H1 (cell line): Measurements from ENCODE around the gene ZNF608. TPM values are rescaled to one million over a fixed set of nuclear protein-coding genes. Genes with fewer than 3 reads are reported as not detected.

ENCODE experiments used
- ASH2L ChIP-seq: fragments of 200-600, 300-600 bp; sonication (generic); IDR thresholded peaks from one replicate; pipeline ENCODE4 v1.7.1; 2017; ENCODE audit warnings: low read length
- CHD1 ChIP-seq: IDR thresholded peaks from 2 replicates; pipeline ENCODE4 v1.6.1; 2012; ENCODE audit warnings: low read depth, low read length, improper control_type of control experiment
- EGR1 ChIP-seq: IDR thresholded peaks from 2 replicates; pipeline ENCODE4 v1.6.1; 2011; ENCODE audit warnings: low read depth, low read length, borderline replicate concordance
- polyA plus RNA-seq, 7 experiments: library from polyadenylated mRNA; depleted of rRNA in 3 of 7; stranded (reverse) in 5 of 7; unstranded in 2 of 7; fragments of >200 nt in 5 of 7; fragments of 200-250 nt in 2 of 7; gene quantifications; 1 replicate in 5 of 7; 2 replicates in 1 of 7; 4 replicates in 1 of 7; pipeline versions ENCODE4 v1.2.1 to v1.2.3, GENCODE V29; 2011 to 2013; ENCODE audit warnings: missing spikeins in 2 of 7, mixed read lengths in 2 of 7
- total RNA-seq: library from RNA; stranded (reverse); fragmentation: NEBNext Ultra II Directional; extraction: Animal tissue kit (Norgen Biotek cat#: 25700); gene quantifications from 2 replicates; pipeline ENCODE4 v1.2.1, GENCODE V29; 2021

ZNF608 gene
- total and polyA plus RNA-seq, 2 of the 8 experiments (the other 6 are each of a cell fraction or from before 2014, with no cell fraction given): 17.2 to 40.8 TPM

DNA sequence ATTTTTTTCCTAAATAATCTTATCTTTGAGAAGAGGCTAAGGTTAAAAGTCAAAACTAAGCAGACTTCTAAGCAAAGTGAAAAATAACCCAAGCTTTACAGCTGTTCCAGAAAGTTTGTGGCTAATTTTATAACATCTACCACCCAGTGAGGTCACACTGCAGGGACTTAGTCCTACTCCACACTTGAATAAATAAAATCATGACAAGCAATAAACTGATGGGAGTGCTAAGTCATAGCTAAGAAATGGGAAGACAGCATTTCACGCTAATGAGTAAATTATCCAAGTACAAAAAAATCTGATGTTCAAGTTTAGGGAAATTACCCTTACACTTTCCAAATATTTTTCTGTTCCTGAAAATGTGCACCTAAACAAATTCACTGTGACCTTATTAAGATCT, 47.7 kb downstream of the ZNF608 start (continued):
- no peak for TF ChIP-seq ASH2L
- TF ChIP-seq EGR1: no peak
- TF ChIP-seq CHD1: no peak
